HG02938 (cell line): ENCODE data around the gene ATP13A5.

Experiments used
- ATAC-seq: cut with Tn5 transposase; IDR thresholded peaks from one replicate; pipeline ENCODE4 v1.9.1; 2021; ENCODE audit warnings: mild to moderate bottlenecking, moderate library complexity; ENCODE audit not compliant: unreplicated experiment

Gene ATP13A5

DNA sequence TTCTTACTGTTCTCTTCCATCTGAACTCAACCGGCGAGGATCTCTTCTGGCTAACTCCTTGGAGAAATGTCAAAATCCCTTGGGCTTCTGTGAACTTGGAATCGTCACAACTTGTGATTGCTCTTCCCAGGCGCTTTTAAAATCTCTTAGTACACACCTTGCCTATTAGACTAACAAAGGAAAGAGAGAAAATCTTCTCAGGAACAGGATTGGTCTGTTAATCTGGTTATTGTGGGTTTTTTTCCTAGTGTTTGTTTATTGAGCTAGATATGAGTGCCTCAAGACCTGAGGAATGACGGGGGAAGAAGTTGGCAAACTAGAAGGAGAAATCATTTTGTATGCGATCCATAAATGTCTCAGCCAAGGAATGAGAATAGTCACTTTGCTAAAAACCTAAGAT, at the start of gene ATP13A5:
Gene ATP13A5, minus strand, starts transcription at position 48 of the 400 bp plus-strand sequence. Its CDS starts 28 bp downstream, at position 20.
- ATAC-seq = no peak

DNA sequence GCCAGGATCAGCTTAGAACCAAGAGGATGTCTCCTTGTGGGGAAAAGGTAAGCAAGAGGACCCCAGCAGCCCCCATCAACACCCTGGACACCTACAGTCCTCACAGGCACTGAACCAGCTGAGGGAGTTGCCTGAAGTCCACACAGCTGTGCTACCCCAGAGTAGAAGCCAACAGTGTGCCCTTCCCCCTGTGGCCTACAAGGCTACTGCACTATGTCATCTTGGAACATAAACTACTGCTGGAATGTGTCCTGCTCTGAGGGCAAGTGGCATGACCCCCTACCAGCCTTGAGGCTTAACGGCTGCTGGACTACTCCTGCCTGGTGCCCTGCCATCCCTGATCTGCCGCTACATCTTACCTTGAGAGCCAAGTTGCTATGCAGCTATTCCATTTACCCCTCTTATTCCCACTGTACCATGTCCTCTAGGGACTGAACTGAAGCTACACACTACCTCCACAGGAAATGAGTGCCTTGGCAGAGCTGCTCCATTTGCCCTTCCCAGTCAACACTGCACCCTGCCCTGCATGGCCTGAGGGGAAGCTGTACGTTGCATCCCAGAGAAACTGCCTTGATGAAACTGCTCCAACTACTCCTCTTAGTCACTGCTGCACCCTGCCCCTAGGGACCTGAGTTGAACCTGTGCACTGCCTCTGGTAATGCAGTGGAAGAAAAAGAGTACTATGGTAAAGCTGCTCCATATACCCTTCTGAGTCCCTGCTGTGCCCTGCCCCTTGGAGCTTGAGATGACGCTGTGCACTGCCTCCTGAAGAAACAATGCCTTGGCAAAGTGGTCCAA, 40.2 kb upstream of the ATP13A5 start:
- no peak for ATAC-seq

DNA sequence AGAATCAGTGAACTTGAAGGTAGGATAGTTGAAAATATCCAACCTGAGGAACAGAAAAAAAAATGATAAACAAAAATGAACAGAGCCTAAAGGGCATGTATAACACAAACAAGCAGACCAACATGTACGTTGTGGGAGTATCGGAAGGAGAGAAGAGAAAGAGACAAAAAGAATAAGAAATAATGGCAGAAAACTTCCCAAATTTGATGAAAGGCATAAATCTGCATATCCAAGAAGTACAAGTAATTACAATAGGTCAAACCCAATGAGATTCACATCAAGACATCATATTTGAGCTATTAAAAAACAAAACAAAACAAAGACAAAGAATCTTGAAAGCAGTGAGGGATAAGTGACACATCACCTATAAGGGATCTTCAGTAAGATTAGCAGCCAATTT, 38.1 kb upstream of the ATP13A5 start:
- ATAC-seq = no peak

DNA sequence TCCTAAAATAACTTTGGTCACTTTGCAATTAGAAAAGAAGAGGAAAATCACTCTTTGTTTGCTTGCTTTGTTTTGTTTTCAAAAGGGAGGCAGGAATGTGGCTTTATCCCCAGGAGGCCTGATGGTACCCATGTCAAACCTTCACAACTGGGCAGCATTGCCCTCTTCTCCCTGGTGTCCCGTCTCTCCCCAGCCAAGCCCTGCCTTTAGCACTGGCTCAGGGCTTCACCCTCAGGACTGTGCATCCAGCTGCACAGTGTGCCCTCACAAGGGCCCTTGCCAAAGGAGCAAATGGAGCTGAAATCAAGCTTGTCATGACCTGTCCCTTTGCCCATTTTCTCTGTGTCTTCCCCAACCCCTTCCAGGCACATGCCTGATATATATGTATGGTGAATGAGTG, 29.1 kb upstream of the ATP13A5 start:
- ATAC-seq = no peak

DNA sequence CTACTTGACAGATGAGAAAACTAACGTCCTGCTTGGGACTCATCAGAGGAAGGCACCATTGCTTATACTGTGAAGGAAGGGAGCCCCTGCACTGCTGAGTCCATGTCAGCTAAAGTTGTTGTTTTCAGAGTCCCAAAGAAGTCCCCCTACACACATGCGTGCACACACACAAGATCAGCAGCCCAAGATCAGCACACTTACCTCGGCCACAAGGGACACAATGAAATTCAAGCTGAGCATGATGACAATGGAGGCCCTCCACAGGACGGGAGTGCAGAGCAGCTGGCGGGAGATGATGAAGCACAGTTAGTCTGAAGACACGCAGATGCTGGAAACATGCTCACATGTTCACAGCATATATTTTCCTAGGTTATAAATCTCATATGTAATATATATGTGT, 28.6 kb upstream of the ATP13A5 start:
- no peak for ATAC-seq

GRCh38 chr3:193403307-193403706, 24.8 kb upstream of the ATP13A5 start:
- no peak for ATAC-seq

- no peak for ATAC-seq
These were observed 21.8 kb upstream of the ATP13A5 start for GRCh38 chr3:193400304-193400703.

DNA sequence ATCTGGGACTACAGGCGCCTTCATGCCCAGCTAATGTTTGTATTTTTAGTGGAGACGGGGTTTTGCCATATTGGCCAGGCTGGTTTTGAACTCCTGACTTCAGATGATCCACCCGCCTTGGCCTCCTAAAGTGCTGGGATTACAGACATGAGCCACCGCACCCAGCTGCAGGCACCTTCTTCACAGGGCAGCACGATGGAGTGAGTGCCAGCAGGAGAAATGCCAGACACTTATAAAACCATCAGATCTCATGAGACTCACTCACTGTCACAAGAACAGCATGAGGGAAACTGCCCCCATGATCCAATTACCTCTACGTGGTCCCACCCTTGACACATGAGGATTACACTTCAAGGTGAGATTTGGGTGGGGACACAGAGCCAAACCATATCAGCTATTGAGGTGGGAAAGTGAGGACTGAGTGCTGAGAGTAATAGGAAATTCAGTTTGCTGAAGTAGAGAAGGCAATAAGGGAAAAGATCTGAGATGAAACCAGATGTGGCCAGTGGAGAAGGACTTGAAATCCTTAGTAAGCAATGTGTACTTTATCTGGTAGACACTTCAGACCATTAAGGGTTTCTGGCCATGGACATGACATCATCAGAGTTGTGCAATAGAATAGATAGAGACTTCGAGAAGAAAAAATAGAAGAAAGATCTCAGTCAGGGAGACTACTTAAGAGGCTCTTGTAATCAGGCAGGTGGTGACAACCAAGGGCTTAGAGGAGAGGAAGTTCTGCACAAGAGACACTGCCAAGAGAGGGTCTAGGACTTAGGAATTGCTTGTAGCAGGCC, 18.1 kb upstream of the ATP13A5 start:
- ATAC-seq = no peak

GRCh38 chr3:193391902-193392301, 13.3 kb upstream of the ATP13A5 start:
- no peak for ATAC-seq

- no peak for ATAC-seq
These were observed 10.8 kb upstream of the ATP13A5 start for GRCh38 chr3:193389335-193389734.

DNA sequence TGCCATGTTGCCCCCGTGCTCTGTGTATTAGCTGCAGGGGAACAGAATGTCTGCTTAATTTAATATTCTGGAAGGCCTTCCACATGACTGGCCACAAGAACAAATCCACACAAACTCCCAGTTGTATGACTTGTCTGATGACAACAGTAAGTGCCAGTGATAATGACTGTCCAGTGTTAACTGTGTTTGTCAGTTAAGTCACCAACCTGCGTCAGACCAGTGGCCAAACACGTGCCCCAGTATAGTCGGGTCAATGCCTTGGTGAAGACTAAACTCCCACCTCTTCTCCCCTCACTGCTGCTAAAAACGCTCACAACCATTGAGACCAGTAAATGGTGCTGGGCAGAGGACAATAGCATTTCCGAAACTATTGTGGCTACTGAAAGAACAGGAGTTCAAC, 9.8 kb upstream of the ATP13A5 start:
- ATAC-seq = no peak

DNA sequence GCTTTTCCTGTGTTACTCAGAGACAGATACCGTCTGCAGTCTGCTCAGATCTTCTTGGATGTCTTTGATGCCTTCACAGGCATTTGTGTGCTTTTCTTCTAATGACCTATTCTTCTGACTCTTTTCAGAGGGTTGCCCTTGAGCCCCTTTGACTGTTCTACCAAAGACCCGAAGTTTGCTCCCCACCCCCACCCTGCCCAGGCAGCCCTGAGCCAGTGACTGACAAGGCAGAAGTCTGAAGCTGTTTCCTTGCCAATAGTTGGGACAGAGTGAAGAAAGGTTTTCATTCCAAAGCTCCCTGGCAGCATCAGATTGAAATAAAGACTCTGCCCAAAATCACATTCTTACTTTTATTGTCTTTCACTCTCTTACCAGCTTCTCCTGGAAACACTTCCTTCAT, 9.0 kb upstream of the ATP13A5 start:
- no peak for ATAC-seq

DNA sequence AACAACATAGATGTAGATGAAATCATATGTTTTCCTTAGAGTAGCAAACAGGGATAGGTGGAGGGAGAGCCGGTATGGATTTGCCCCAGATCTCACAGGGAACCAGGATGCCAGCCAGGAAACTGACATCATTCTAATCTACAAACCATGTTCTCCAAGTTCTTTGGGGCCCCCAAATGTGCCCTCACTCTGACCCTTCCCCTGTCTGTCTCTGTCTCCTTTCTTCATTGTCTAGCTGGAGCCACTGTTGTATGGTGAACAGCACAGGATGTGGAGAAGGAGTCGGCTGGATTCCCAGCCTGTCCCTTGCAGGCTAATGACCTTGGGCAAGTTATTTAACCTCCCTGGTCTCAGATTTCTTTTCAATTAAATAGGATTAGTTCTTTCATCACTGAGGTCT, 962 bp downstream of the ATP13A5 start:
- no peak for ATAC-seq

DNA sequence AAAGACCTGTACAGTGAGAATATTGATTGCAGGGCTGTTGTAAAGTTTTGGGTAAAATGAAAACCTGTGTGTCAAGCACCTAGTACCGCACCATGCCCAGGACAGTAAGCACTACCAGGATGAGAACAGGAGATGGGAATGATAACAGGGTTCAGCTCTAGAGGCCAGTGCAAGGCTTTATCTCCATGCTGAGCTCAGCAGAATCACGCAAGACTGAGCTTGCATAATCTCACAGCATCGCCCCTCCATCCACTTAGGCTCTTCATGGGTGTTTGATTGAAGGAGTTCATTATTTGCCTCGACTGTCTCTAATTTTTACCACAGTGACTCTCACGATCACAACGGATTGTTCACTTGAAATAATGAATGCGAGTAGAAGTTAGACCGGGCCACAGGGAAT, 2.9 kb downstream of the ATP13A5 start:
- ATAC-seq = no peak

DNA sequence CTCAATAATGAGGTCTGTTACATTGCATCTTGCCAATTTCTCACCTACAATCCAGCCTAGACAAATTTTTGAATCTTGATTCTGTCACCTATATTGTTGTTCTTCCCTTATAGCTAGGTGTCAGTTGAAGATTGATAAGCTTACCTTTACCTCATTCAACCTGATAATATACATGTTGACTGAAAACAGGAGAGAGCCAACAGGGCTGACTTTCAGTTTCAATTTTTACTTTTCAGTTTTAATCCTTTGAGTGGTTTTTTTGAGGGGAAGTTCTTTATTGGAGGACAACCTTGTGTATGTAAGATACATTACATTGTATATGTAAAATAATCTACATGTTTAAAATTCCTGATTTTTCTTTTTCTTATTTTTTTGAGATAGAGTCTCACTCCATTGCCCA, 5.8 kb downstream of the ATP13A5 start:
- ATAC-seq = no peak

- ATAC-seq = no peak
These were observed 10.7 kb downstream of the ATP13A5 start for GRCh38 chr3:193367868-193368267.

- no peak for ATAC-seq
These were observed 21.3 kb downstream of the ATP13A5 start for GRCh38 chr3:193357291-193357690.

GRCh38 chr3:193354423-193354822, 24.1 kb downstream of the ATP13A5 start:
- no peak for ATAC-seq

DNA sequence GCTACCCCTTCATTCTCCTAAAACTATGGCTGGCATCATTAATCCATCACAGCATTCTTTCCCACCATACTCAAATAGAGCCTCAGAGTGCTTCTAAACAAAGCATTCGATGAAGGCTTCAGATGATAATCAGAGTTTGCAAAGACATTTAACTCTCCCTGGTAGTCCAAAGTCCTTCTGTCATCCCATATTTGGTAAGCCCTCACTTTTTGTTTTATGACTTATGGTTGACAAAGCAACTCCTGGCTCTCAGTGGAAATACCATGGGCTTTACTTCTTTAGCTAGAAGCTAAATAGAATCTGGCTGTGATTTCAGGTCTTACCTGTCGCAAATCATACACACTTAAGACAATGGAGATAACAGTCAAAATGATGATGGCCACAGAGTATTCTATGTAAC, 27.8 kb downstream of the ATP13A5 start:
- ATAC-seq = no peak

DNA sequence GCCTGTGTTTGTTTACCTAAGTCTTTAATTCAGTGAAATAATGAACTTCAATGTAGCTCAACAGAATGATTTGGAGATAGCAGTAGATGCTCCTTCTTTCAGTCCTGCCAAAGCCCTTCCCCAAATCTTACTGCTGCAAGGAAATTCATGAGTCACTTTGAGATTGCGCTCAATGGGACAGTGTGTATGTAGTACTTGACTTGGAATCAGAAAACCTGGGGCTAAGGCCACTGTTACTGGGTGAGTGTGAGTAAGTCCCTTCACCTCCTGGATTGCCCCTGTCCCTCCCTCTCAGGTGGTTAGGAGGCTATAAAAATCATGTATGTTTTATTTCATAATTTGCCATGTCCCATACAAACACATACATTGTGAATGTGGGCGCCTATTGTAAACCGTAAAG, 29.9 kb downstream of the ATP13A5 start:
- ATAC-seq = no peak

GRCh38 chr3:193347521-193348501, 30.7 kb downstream of the ATP13A5 start:
- no peak for ATAC-seq
